OCI-LY1 (cell line): ENCODE data around the gene COL25A1.

ENCODE experiments used
- H2AFZ ChIP-seq: fragments of 200-600 bp; sonication (generic), shearing (Covaris generic); 2 replicates; pipeline ENCODE4 v1.6.0; 2014; ENCODE audit warnings: antibody characterized with exemption, mild to moderate bottlenecking, low read length
- H3F3A ChIP-seq: fragments of 200-600 bp; sonication (generic), shearing (Covaris generic); 2 replicates; pipeline ENCODE4 v1.6.0; 2014; ENCODE audit warnings: mild to moderate bottlenecking, antibody characterized with exemption, low read length, moderate library complexity; ENCODE audit not compliant: insufficient read depth
- H3K27ac ChIP-seq: fragments of 200-600 bp; sonication (generic); 2 replicates; pipeline ENCODE4 v1.5.1; 2014; ENCODE audit warnings: low read length, mixed run types, mild to moderate bottlenecking, low read depth; ENCODE audit not compliant: poor library complexity, severe bottlenecking
- H3K27me3 ChIP-seq: fragments of 200-600 bp; sonication (generic); 2 replicates; pipeline ENCODE4 v1.6.0; 2014; ENCODE audit warnings: antibody characterized with exemption, mild to moderate bottlenecking, low read length, moderate library complexity; ENCODE audit not compliant: insufficient read depth
- H3K36me3 ChIP-seq: fragments of 200-600 bp; sonication (generic); 2 replicates; pipeline ENCODE4 v1.6.1; 2014; ENCODE audit warnings: mild to moderate bottlenecking, antibody characterized with exemption, low read length, moderate library complexity, mixed read lengths; ENCODE audit not compliant: insufficient read depth
- H3K4me1 ChIP-seq: fragments of 200-600 bp; sonication (generic); 2 replicates; pipeline ENCODE4 v1.5.1; 2014; ENCODE audit warnings: mild to moderate bottlenecking, low read length, moderate library complexity; ENCODE audit not compliant: insufficient read depth, severe bottlenecking
- H3K4me2 ChIP-seq: fragments of 200-600 bp; sonication (generic), shearing (Covaris generic); 2 replicates; pipeline ENCODE4 v1.6.1; 2014; ENCODE audit warnings: low read length
- H3K4me3 ChIP-seq: fragments of 200-600 bp; sonication (generic); 2 replicates; pipeline ENCODE4 v1.5.1; 2014; ENCODE audit warnings: low read length, low read depth, mild to moderate bottlenecking, mixed read lengths; ENCODE audit not compliant: poor library complexity, severe bottlenecking
- H3K79me2 ChIP-seq: fragments of 200-600 bp; shearing (Covaris generic); 2 replicates; pipeline ENCODE4 v1.6.1; 2016; ENCODE audit warnings: mixed run types, low read length, mixed read lengths; ENCODE audit not compliant: insufficient read depth
- H3K9ac ChIP-seq: fragments of 200-600 bp; sonication (generic), shearing (Covaris generic); 2 replicates; pipeline ENCODE4 v1.6.1; 2014; ENCODE audit warnings: mild to moderate bottlenecking, low read length, mixed read lengths
- H3K9me2 ChIP-seq: fragments of 200-600 bp; sonication (generic), shearing (Covaris generic); 2 replicates; pipeline ENCODE4 v1.6.1; 2014; ENCODE audit warnings: low read depth, mild to moderate bottlenecking, low read length, mixed read lengths
- H3K9me3 ChIP-seq: fragments of 200-600 bp; shearing (Covaris generic); 2 replicates; pipeline ENCODE4 v1.6.1; 2014; ENCODE audit warnings: low read length, mixed read lengths
- H4K20me1 ChIP-seq: fragments of 200-600 bp; sonication (generic), shearing (Covaris generic); 2 replicates; pipeline ENCODE4 v1.6.0; 2016; ENCODE audit warnings: mild to moderate bottlenecking, low read length; ENCODE audit not compliant: insufficient read depth
- CTCF ChIP-seq: fragments of 200-600 bp; sonication (generic), shearing (Covaris generic); IDR thresholded peaks from 2 replicates; pipeline ENCODE4 v1.5.1; 2017; ENCODE audit warnings: mild to moderate bottlenecking, antibody characterized with exemption, low read length, moderate library complexity, mixed read lengths
- EZH2 ChIP-seq: fragments of 200-600 bp; sonication (generic), shearing (Covaris generic); IDR thresholded peaks from 2 replicates; pipeline ENCODE4 v1.8.0; 2017; ENCODE audit warnings: borderline replicate concordance, mixed run types, mild to moderate bottlenecking, antibody characterized with exemption, low read length, moderate library complexity, mixed read lengths

COL25A1 gene

GRCh38 chr4:108980455-108981239, 321.8 kb downstream of the COL25A1 start:
- no peaks in the 10 kb centered on the region for H3K4me1 ChIP-seq
- H3K27ac ChIP-seq = no peak overlapping the region
- no peaks in the 10 kb centered on the region for H3K9me3 ChIP-seq
- no peaks in the 10 kb centered on the region for H3K9me2 ChIP-seq
- no peaks in the 10 kb centered on the region for H3K27me3 ChIP-seq
- no peaks in the 10 kb centered on the region for H3F3A ChIP-seq
- H4K20me1 ChIP-seq = no peaks in the 10 kb centered on the region
- no peak for TF ChIP-seq EZH2
- no peak for TF ChIP-seq CTCF
- no peak overlapping the region for H3K4me3 ChIP-seq
- H2AFZ ChIP-seq = no peak overlapping the region
- no peak overlapping the region for H3K9ac ChIP-seq
- H3K4me2 ChIP-seq = no peak overlapping the region
- no peaks in the 10 kb centered on the region for H3K79me2 ChIP-seq
- H3K36me3 ChIP-seq = no peaks in the 10 kb centered on the region

GRCh38 chr4:108979759-108980158, 322.7 kb downstream of the COL25A1 start:
- no peaks in the 10 kb centered on the region for H3K36me3 ChIP-seq
- TF ChIP-seq EZH2 (no peak), CTCF (no peak)
- H2AFZ ChIP-seq = no peak overlapping the region
- no peak overlapping the region for H3K4me3 ChIP-seq
- H3K4me2 ChIP-seq = no peak overlapping the region
- H3K9me2 ChIP-seq = no peaks in the 10 kb centered on the region
- H3K79me2 ChIP-seq = no peaks in the 10 kb centered on the region
- H3K4me1 ChIP-seq = no peaks in the 10 kb centered on the region
- no peaks in the 10 kb centered on the region for H3K27me3 ChIP-seq
- no peak overlapping the region for H3K9ac ChIP-seq
- H4K20me1 ChIP-seq = no peaks in the 10 kb centered on the region
- H3K9me3 ChIP-seq = no peaks in the 10 kb centered on the region
- no peak overlapping the region for H3K27ac ChIP-seq
- no peaks in the 10 kb centered on the region for H3F3A ChIP-seq

GRCh38 chr4:108978066-108978465, 324.4 kb downstream of the COL25A1 start:
- no peak for TF ChIP-seq CTCF
- TF ChIP-seq EZH2 = no peak
- no peak overlapping the region for H3K27ac ChIP-seq
- no peak overlapping the region for H3K4me2 ChIP-seq

More at GRCh38 chr4:108978066-108978465, 324.4 kb downstream of the COL25A1 start:
- no peak overlapping the region for H3K9ac ChIP-seq
- no peaks in the 10 kb centered on the region for H3K36me3 ChIP-seq
- H4K20me1 ChIP-seq = no peaks in the 10 kb centered on the region
- H3K9me3 ChIP-seq = no peaks in the 10 kb centered on the region
- no peak overlapping the region for H3K4me3 ChIP-seq
- H3K4me1 ChIP-seq = no peaks in the 10 kb centered on the region
- no peak overlapping the region for H2AFZ ChIP-seq
- H3K9me2 ChIP-seq = no peaks in the 10 kb centered on the region
- H3K27me3 ChIP-seq = no peaks in the 10 kb centered on the region
- H3F3A ChIP-seq = no peaks in the 10 kb centered on the region
- H3K79me2 ChIP-seq = no peaks in the 10 kb centered on the region
